ENCODE measurements around the gene CES4A. TPM values are rescaled to one million over a fixed set of nuclear protein-coding genes. Genes with fewer than 3 reads are reported as not detected.

Gene CES4A
- total and polyA plus RNA-seq, 2 of the 13 experiments (the other 11 are each of a cell fraction or from before 2014, with no cell fraction given) = 0.09 to 0.17 TPM

- TF ChIP-seq DMTF1 (CRISPR knock-in tag; IDR thresholded peaks at IDR 0.05) (no peak), ZNF550 (CRISPR knock-in tag; IDR thresholded peaks at IDR 0.05; ENCODE audit: borderline replicate concordance) (no peak), KLF6 (CRISPR knock-in tag; IDR thresholded peaks at IDR 0.05) (no peak), ZZZ3 (CRISPR knock-in tag; IDR thresholded peaks at IDR 0.05; ENCODE audit: borderline replicate concordance) (no peak), E2F1 (CRISPR knock-in tag; IDR thresholded peaks at IDR 0.05) (no peak), ZNF780A (CRISPR knock-in tag; IDR thresholded peaks at IDR 0.05) (no peak), ZNF451 (CRISPR knock-in tag; IDR thresholded peaks at IDR 0.05) (no peak), ZNF335 (CRISPR knock-in tag; IDR thresholded peaks at IDR 0.05) (no peak), ZNF441 (CRISPR knock-in tag; IDR thresholded peaks at IDR 0.05; ENCODE audit: borderline replicate concordance) (no peak), ZFP36L1 (CRISPR knock-in tag; IDR thresholded peaks at IDR 0.05) (0 out of 2 replicates have a peak, but pooled peaks have one; percentile 8), ZNF614 (CRISPR knock-in tag; IDR thresholded peaks at IDR 0.05; ENCODE audit: borderline replicate concordance) (no peak), HIC2 (CRISPR knock-in tag; IDR thresholded peaks at IDR 0.05; ENCODE audit: low read depth) (no peak; the same call in 1 of the 2 replicates), SIN3A (IDR thresholded peaks at IDR 0.05; ENCODE audit: borderline replicate concordance, low read depth, low read length) (0 out of 2 replicates have a peak, but pooled peaks have one; percentile 58), TMF1 (CRISPR knock-in tag; IDR thresholded peaks at IDR 0.05; ENCODE audit: low read depth) (no peak), BRCA1 (CRISPR knock-in tag; IDR thresholded peaks at IDR 0.05) (0 out of 2 replicates have a peak, but pooled peaks have one; percentile 27), ZBTB38 (CRISPR knock-in tag; IDR thresholded peaks at IDR 0.05) (no peak)
- TF ChIP-seq, protein P1, sequence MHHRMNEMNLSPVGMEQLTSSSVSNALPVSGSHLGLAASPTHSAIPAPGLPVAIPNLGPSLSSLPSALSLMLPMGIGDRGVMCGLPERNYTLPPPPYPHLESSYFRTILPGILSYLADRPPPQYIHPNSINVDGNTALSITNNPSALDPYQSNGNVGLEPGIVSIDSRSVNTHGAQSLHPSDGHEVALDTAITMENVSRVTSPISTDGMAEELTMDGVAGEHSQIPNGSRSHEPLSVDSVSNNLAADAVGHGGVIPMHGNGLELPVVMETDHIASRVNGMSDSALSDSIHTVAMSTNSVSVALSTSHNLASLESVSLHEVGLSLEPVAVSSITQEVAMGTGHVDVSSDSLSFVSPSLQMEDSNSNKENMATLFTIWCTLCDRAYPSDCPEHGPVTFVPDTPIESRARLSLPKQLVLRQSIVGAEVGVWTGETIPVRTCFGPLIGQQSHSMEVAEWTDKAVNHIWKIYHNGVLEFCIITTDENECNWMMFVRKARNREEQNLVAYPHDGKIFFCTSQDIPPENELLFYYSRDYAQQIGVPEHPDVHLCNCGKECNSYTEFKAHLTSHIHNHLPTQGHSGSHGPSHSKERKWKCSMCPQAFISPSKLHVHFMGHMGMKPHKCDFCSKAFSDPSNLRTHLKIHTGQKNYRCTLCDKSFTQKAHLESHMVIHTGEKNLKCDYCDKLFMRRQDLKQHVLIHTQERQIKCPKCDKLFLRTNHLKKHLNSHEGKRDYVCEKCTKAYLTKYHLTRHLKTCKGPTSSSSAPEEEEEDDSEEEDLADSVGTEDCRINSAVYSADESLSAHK (CRISPR knock-in tag; IDR thresholded peaks at IDR 0.05; ENCODE audit: borderline replicate concordance) = no peak
- TF ChIP-seq, protein P2, sequence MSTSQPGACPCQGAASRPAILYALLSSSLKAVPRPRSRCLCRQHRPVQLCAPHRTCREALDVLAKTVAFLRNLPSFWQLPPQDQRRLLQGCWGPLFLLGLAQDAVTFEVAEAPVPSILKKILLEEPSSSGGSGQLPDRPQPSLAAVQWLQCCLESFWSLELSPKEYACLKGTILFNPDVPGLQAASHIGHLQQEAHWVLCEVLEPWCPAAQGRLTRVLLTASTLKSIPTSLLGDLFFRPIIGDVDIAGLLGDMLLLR (CRISPR knock-in tag; IDR thresholded peaks at IDR 0.05) = no peak
Observed at GRCh38 chr16:66947302-66948065, 40.9 kb upstream of the CES4A start (continued).
